Measurements from ENCODE around the gene PCYT1A.
"Not testable (repeated sequence)": the region's sequence is repeated elsewhere in the genome, so short reads cannot be mapped to it uniquely, and the experiment has no call there.

The PCYT1A gene

GRCh38 chr3:196186651-196187573, 100.6 kb downstream of the PCYT1A start:
- TF ChIP-seq CTCF (conservative IDR thresholded peaks at IDR 0.05; ENCODE audit: low read depth, low read length), result no peak
- DNase-seq (ENCODE audit: low read depth), result no peak
- no peak overlapping the region for H3K4me3 ChIP-seq (ENCODE audit: low read depth, low read length)

- TF ChIP-seq CTCF (conservative IDR thresholded peaks at IDR 0.05; ENCODE audit: low read depth, low read length), result no peak
- no peak overlapping the region for H3K4me3 ChIP-seq (ENCODE audit: low read depth, low read length)
- DNase-seq (ENCODE audit: low read depth), result no peak
These were observed 102.6 kb downstream of the PCYT1A start for GRCh38 chr3:196184881-196185280.

- not testable (repeated sequence) for DNase-seq (ENCODE audit: low read depth); H3K4me3 ChIP-seq (ENCODE audit: low read depth, low read length)
These were observed 103.4 kb downstream of the PCYT1A start for GRCh38 chr3:196184169-196184432.

- no peak overlapping the region for H3K4me3 ChIP-seq (ENCODE audit: low read depth, low read length)
- TF ChIP-seq CTCF (conservative IDR thresholded peaks at IDR 0.05; ENCODE audit: low read depth, low read length), result no peak
- no peak for DNase-seq (ENCODE audit: low read depth)
These were observed 106.4 kb downstream of the PCYT1A start for GRCh38 chr3:196181127-196181546.

- TF ChIP-seq CTCF (conservative IDR thresholded peaks at IDR 0.05; ENCODE audit: low read depth, low read length), result no peak
- no peak overlapping the region for H3K4me3 ChIP-seq (ENCODE audit: low read depth, low read length)
- DNase-seq (ENCODE audit: low read depth), result no peak
These were observed 107.2 kb downstream of the PCYT1A start for GRCh38 chr3:196180346-196180745.
